ENCODE measurements around the gene LAMA5.

The LAMA5 gene

DNA sequence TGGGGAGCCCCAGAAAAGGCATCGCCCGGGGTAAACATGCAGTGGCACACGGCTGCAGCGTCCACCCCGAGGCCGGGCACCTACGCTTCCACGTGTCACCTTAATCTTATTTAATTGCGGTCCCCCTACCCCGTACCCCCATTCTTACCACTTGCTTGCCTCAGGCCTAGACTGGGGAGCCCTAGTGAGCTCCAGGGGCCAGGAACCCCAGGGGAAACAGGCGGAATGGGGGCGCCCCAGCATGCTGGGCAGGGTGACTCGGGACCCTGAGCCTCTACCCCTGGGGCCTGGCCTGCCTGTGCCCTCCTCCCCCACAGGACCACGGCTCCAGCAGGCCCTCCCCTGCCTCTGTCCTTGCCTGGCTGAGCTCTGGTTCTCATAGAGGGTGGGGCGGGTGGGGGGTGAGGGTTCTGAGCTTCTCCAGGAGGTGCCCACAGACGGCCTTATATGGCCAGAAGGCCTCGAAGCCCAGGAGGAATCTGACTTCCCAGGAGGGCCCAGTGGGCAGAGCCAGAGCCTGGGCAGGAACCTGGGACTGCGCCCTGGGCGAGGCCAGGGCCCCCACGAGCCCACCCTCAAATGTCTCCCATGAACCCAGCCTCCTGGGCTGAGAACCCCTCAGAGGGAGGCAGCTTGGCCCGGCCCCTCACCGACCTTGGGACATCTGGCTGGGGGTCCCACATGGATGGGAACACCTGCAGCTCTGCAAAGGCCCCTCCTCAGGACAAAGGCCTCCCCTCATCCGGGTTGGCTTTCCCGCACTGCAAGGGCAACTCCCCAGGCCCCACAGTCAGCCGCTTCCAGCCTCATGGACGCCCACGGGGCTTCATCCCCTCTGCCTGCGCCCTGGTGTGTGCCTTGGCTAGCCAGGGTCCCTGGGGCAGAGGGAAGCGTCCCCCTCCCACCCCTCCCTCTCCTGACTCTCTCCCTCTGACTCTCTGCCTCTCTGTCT is 5.2 kb upstream of the LAMA5 start:
- H3K36me3 ChIP-seq (ENCODE audit: insufficient read depth, low read length): no peaks in the 10 kb centered on the region
- no peaks in the 10 kb centered on the region for H3K9me3 ChIP-seq (ENCODE audit: insufficient read depth, low read depth, low read length)
- peaks cover 50% of the 10 kb centered on the region for H3K4me1 ChIP-seq (ENCODE audit: insufficient read depth, low read length)
- no peak overlapping the region for H3K9ac ChIP-seq (ENCODE audit: low read depth, low read length)
- no peak overlapping the region for H3K4me3 ChIP-seq (ENCODE audit: low read length)
- H3K27me3 ChIP-seq (ENCODE audit: insufficient read depth, low read length): no peaks in the 10 kb centered on the region
- 88% methylated on average over 29 of the region's 29 CpGs for WGBS
- H3K27ac ChIP-seq (ENCODE audit: low read depth, low read length): no peak overlapping the region

DNA sequence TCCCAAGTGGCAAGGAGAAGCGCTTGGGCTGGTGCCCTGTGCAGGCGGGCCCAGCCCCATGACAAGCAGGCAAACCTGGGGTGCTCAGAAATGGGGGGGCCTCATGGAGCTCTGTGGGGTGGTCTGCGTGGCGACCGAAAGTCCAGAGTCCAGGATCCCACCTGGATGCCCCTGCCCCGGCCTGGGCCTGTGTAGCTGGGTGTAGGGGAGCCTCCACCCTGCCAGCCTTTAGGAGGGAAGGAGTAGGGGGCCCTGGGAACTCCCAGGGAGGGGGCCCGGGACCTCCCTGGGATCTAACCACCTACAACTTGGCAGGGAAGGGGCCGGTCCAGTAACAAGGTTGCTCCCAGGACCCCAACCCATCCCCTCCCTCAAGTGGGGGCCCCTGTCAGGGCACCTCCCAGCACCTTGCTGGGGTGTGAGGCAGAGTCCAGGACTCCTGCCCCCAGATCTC is 4.5 kb upstream of the LAMA5 start:
- Histone ChIP-seq H3K27me3 (ENCODE audit: insufficient read depth, low read length) (no peaks in the 10 kb centered on the region), H3K4me3 (ENCODE audit: low read length) (no peak overlapping the region), H3K9me3 (ENCODE audit: insufficient read depth, low read depth, low read length) (no peaks in the 10 kb centered on the region), H3K27ac (ENCODE audit: low read depth, low read length) (no peak overlapping the region), H3K4me1 (ENCODE audit: insufficient read depth, low read length) (peaks cover 44% of the 10 kb centered on the region), H3K9ac (ENCODE audit: low read depth, low read length) (no peak overlapping the region), H3K36me3 (ENCODE audit: insufficient read depth, low read length) (no peaks in the 10 kb centered on the region)
- 95% methylated on average over 7 of the region's 8 CpGs for WGBS

DNA sequence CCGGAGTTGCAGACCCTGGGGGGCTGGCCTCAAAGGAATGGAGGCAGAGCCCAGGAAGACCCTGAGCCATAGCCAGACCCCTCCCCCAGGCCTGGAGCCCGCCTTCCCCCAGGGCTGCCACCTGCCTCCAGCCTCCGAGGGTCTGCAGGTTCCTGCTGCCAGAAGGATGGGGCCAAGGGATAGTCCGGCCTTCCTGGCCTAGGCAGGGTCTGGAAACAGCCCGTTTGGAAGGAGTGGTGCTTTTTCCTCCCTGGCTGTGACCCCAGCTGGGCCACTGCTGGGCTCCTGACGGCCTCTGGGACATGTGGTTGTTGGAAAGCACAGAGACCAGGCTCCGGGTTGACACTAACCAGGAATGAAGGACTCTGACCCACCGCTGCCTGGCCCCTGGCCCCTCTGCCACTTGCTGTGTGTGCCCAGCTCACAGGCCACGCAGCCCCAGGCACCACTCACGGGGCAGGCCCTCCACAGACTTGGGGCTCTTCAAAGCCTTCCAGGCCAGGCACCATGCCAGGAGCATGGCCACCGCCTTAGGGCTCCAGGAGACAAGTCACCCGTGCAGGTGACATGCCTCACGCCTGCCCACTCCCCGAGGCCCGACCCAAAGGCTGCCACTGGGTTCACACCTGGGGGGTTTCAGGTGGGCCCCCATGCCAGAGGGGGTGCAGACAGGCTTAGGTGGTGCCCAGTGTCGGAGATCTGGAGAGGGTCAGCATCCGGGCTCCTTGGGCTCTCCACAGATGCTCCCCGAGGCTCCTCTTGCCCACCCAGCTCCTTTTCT is 3.9 kb upstream of the LAMA5 start:
- Histone ChIP-seq H3K36me3 (ENCODE audit: insufficient read depth, low read length) (no peaks in the 10 kb centered on the region), H3K27me3 (ENCODE audit: insufficient read depth, low read length) (no peaks in the 10 kb centered on the region), H3K4me1 (ENCODE audit: insufficient read depth, low read length) (peaks cover 39% of the 10 kb centered on the region), H3K9ac (ENCODE audit: low read depth, low read length) (no peak overlapping the region), H3K9me3 (ENCODE audit: insufficient read depth, low read depth, low read length) (no peaks in the 10 kb centered on the region), H3K4me3 (ENCODE audit: low read length) (no peak overlapping the region), H3K27ac (ENCODE audit: low read depth, low read length) (no peak overlapping the region)
- 80% methylated on average over 18 of the region's 18 CpGs for WGBS

DNA sequence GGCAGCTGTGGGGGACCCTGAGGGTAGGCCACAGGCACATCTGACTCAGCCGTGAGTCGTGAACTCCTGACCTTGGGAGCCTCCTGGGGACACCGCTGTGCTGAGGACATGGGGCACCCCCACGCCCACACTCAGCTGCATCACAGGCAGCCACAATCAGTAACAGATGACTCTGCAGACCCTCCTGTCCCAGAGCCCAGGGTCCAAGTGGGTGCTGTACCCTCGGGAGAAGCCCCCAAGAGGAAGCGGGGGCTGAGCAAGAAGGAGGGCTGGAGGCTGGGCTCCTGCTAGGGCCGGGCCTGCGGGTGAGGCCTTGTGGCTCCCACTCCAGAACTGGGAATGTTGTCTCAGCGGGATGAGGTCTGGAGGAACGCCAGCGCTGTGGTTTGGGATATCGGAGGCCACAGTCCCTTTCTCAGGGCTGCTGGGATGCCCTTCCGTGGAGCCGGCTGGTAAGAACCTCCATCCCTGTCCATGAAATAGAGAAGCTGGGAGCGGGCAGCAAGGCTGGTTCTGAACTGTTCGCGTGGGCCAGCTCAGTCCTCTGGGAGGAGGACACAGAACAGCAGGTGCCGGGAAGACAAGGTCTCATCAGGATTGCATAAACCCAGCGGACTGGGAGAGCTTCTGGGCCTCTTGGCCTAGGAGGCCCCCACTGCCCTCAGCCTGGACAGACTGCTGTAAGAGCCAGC is 3.1 kb upstream of the LAMA5 start:
- Histone ChIP-seq H3K4me3 (ENCODE audit: low read length) (no peak overlapping the region), H3K36me3 (ENCODE audit: insufficient read depth, low read length) (no peaks in the 10 kb centered on the region), H3K9ac (ENCODE audit: low read depth, low read length) (no peak overlapping the region), H3K27me3 (ENCODE audit: insufficient read depth, low read length) (no peaks in the 10 kb centered on the region), H3K27ac (ENCODE audit: low read depth, low read length) (no peak overlapping the region), H3K4me1 (ENCODE audit: insufficient read depth, low read length) (peaks cover 37% of the 10 kb centered on the region), H3K9me3 (ENCODE audit: insufficient read depth, low read depth, low read length) (no peaks in the 10 kb centered on the region)
- 81% methylated on average over 19 of the region's 19 CpGs for WGBS

DNA sequence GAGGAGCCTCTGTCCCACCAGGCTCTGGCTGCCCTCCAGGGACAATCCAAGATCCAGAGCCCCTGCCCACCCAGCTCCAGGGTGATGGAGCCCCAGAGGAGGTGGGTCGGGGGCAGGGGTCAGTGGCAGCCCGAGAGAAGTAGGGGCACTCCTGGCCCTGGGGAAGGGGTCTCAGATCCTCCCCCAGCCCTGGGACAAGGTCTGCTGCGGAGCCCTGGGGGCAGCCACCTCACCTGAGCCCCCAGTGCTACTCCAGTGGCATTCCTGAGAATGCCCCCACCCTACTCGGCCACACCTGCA is 2.7 kb upstream of the LAMA5 start:
- Histone ChIP-seq H3K4me1 (ENCODE audit: insufficient read depth, low read length) (peaks cover 38% of the 10 kb centered on the region), H3K27ac (ENCODE audit: low read depth, low read length) (peak overlapping the region; percentile 1; the same call in 1 of the 2 replicates), H3K27me3 (ENCODE audit: insufficient read depth, low read length) (no peaks in the 10 kb centered on the region), H3K4me3 (ENCODE audit: low read length) (peak overlapping the region; percentile 60; the same call in 1 of the 2 replicates), H3K9ac (ENCODE audit: low read depth, low read length) (no peak overlapping the region), H3K36me3 (ENCODE audit: insufficient read depth, low read length) (no peaks in the 10 kb centered on the region), H3K9me3 (ENCODE audit: insufficient read depth, low read depth, low read length) (no peaks in the 10 kb centered on the region)
- WGBS: 75% methylated on average over 4 of the region's 4 CpGs

DNA sequence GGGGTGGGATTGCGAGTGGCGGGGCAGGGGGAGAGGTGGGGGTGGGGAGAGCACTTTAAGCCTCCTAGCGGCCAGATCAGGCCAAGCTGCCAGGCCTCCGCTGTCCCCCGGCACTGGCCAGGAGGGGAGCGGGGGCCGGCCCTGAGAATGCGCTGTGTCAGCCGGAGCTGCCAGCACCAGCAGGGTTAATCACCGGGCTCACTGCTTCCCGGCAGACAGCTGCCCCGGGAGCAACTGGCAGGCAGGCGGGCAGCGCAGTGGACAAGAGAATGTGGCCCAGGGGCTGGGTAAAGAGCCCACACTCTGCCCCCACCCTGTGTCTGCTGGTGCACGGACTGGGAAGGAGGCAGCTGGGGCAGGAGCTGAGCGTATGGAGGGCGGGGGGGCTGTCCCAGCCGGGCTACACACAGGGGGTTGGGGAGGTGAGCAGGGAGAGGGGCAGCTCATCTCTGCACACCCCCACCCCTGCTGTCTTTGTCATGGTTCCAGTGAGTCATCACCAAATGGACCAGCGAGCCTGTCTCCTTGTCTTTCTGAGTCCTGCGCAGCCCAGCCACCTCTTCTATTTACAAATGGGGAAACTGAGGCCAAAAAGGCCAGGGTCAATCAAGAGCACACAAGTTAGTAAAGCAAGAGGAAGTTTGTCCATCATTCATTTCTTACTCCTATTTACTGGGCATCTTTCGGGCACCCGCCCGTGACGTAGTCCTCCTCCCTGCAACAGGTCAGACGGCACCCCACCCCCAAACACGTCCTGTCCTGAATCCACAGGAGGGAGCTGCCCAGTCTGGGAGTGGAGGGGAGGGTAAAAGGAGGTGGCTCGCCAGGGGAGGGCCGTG is 2.1 kb upstream of the LAMA5 start:
- Histone ChIP-seq H3K9me3 (ENCODE audit: insufficient read depth, low read depth, low read length) (no peaks in the 10 kb centered on the region), H3K36me3 (ENCODE audit: insufficient read depth, low read length) (no peaks in the 10 kb centered on the region), H3K27me3 (ENCODE audit: insufficient read depth, low read length) (no peaks in the 10 kb centered on the region), H3K27ac (ENCODE audit: low read depth, low read length) (peak overlapping the region; percentile 89), H3K4me1 (ENCODE audit: insufficient read depth, low read length) (peaks cover 43% of the 10 kb centered on the region), H3K4me3 (ENCODE audit: low read length) (peak overlapping the region; percentile 60), H3K9ac (ENCODE audit: low read depth, low read length) (peak overlapping the region; percentile 82)
- WGBS: 18% methylated on average over 23 of the region's 28 CpGs

DNA sequence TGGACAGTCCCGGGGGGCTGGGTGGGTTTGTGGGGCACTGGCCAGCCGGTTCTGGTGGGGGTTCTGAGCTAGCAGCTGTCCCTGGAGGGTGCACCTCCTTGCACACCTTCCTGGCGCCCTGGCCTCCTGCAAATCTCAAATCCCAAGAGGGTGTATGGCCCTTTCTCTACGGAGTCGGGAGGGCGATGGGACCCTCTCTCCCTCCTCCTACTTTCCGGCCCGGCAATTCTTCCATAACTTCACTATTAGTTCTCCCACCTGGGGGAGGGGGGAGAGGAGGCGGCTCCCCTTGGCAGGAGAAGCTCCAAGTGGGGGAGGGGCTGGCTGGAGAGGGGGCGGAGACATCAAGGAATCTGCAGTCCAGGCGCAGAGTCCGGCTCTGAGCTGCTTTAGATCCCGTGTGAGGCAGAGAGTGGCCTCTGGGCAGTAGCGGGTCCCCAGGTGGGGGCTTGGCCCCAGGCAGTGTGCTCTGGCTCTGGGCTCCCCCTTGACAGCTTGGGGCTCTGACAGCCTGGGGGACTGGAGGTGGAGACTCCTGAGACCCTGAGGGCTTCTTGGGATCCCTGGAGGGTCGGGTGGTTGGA is 1.4 kb upstream of the LAMA5 start:
- peaks cover 49% of the 10 kb centered on the region for H3K4me1 ChIP-seq (ENCODE audit: insufficient read depth, low read length)
- peak overlapping the region; percentile 82 for H3K9ac ChIP-seq (ENCODE audit: low read depth, low read length)
- H3K36me3 ChIP-seq (ENCODE audit: insufficient read depth, low read length): no peaks in the 10 kb centered on the region
- peak overlapping the region; percentile 60 for H3K4me3 ChIP-seq (ENCODE audit: low read length)
- H3K9me3 ChIP-seq (ENCODE audit: insufficient read depth, low read depth, low read length): no peaks in the 10 kb centered on the region
- H3K27ac ChIP-seq (ENCODE audit: low read depth, low read length): peak overlapping the region; percentile 89
- no peaks in the 10 kb centered on the region for H3K27me3 ChIP-seq (ENCODE audit: insufficient read depth, low read length)
- 5% methylated on average over 13 of the region's 15 CpGs for WGBS

DNA sequence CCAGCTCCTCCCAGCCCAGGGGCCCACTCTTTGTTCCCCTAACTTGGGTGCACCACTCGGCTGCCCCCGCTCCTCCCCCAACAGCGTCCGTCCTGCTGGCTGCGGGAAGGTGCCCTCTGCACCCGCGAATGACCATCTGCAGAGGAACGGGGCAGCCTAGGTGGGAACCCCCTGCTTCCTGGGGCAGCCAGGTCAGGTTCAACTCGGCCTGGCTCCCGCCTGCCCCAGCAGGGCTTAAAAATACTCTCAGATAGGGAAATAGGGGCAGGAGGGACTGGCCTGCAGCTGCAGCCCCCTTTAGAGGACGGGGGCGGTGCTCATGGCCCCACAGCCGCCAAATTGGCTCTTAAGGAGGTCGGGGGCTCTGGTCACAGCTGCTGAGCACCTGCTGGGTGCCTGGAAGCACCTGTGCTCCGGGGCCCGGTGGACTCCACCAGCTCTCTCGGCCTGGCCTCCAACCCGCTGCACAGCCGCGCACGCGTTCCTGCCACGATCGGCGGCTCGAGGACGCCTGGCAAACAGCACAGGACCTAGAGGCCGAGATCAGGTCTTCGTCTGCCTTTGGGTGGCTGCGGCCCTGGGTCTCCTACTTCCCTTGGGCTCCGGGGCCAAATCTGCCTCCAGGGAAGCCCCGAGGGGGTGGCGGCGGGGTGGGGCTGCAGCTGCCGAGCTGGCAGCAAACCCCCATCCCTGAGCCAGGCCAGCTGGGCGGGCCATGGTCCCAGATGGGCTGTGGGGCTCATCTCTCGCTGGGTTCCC is 700 bp upstream of the LAMA5 start:
- H3K9ac ChIP-seq (ENCODE audit: low read depth, low read length): peak overlapping the region; percentile 82
- WGBS: 4% methylated on average over 37 of the region's 37 CpGs
- peaks cover 56% of the 10 kb centered on the region for H3K4me1 ChIP-seq (ENCODE audit: insufficient read depth, low read length)
- no peaks in the 10 kb centered on the region for H3K9me3 ChIP-seq (ENCODE audit: insufficient read depth, low read depth, low read length)
- H3K4me3 ChIP-seq (ENCODE audit: low read length): peak overlapping the region; percentile 60
- no peaks in the 10 kb centered on the region for H3K27me3 ChIP-seq (ENCODE audit: insufficient read depth, low read length)
- H3K27ac ChIP-seq (ENCODE audit: low read depth, low read length): peak overlapping the region; percentile 89
- H3K36me3 ChIP-seq (ENCODE audit: insufficient read depth, low read length): no peaks in the 10 kb centered on the region

DNA sequence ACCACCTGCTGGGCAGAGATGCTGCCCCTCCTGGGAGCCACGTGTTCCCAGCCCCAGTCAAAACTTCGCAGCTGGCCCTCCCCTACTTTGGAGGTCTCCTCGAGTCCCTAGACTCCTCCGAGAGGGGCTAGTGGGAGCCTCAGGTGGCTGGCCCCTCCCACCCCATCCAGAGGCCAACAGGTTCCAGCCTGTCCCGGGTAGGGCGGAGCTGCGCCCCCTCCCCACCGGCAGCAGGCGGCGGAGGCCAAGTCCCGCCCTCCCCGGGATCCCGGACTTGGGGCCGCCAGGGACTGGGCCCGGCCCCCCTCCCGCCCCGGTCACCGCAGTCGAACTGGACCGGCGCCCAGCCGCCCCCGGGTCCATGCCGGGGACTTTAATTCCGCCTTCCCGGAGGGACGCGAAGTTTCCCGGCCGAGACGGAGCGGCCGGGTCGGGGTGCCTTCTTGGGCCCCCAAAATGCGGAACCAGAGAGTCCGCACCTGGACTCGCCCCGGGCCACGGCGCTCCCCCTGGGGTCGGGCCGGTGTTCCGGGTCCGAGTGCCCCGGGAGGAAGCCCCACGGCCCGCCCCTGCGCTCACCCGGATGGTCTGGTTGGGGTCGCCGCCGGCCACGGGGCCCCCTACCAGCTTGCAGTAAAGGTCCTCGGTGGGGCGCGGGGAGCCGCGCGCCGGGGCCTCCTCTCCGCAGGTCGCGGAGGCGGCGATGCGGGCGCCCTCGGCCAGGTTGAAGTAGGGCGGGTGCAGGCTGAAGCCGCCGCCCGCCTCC is 559 bp downstream of the LAMA5 start:
- Histone ChIP-seq H3K27ac (ENCODE audit: low read depth, low read length) (peak overlapping the region; percentile 92), H3K27me3 (ENCODE audit: insufficient read depth, low read length) (no peaks in the 10 kb centered on the region), H3K4me1 (ENCODE audit: insufficient read depth, low read length) (peaks cover 65% of the 10 kb centered on the region), H3K4me3 (ENCODE audit: low read length) (peak overlapping the region; percentile 80), H3K9ac (ENCODE audit: low read depth, low read length) (peak overlapping the region; percentile 85), H3K9me3 (ENCODE audit: insufficient read depth, low read depth, low read length) (no peaks in the 10 kb centered on the region), H3K36me3 (ENCODE audit: insufficient read depth, low read length) (peaks cover 4% of the 10 kb centered on the region; the same call in 1 of the 2 replicates)
- under 1% methylated on average over 72 of the region's 72 CpGs for WGBS

Data from HUES64 (cell line).